HCT116 (cell line): Measurements from ENCODE around the gene ARFIP2.

ENCODE experiments used
- CTCF ChIP-seq, 3 experiments: fragments of 200-600 bp in 1 of 3; sonication (generic) in 1 of 3; IDR thresholded peaks in 2 of 3; conservative IDR thresholded peaks in 1 of 3; 2 replicates each; pipeline ENCODE4 v1.5.1; 2012 to 2017; ENCODE audit warnings: low read depth in 2 of 3, low read length in 2 of 3, antibody characterized with exemption in 1 of 3, borderline replicate concordance in 1 of 3, control low read depth in 1 of 3, mild to moderate bottlenecking in 1 of 3, mixed read lengths in 1 of 3, mixed run types in 1 of 3, moderate library complexity in 1 of 3; ENCODE audit not compliant: insufficient read depth in 1 of 3
- JUND ChIP-seq: IDR thresholded peaks from 2 replicates; pipeline ENCODE4 v1.6.1; 2012
- POLR2A ChIP-seq: IDR thresholded peaks from 2 replicates; pipeline ENCODE4 v1.7.0; 2011; ENCODE audit warnings: borderline replicate concordance; ENCODE audit not compliant: insufficient read depth, insufficient read length; ENCODE audit errors: extremely low read depth
- POLR2AphosphoS5 ChIP-seq: IDR thresholded peaks from 2 replicates; pipeline ENCODE4 v1.6.1; 2011; ENCODE audit warnings: mild to moderate bottlenecking, low read depth, low read length, moderate library complexity
- RAD21 ChIP-seq: IDR thresholded peaks from 2 replicates; pipeline ENCODE4 v1.6.1; 2012; ENCODE audit warnings: low read depth, mild to moderate bottlenecking
- SP1 ChIP-seq: IDR thresholded peaks from 2 replicates; pipeline ENCODE4 v1.6.1; 2012; ENCODE audit warnings: low read depth
- ZNF274 ChIP-seq: fragments of 200-500 bp; sonication (Bioruptor generic); IDR thresholded peaks from 2 replicates; pipeline ENCODE4 v1.6.1; 2014; ENCODE audit warnings: mild to moderate bottlenecking, low read depth, low read length, inconsistent platforms

- no peak for TF ChIP-seq RAD21
- no peak for TF ChIP-seq POLR2AphosphoS5
- TF ChIP-seq ZNF274 = no peak
- no peak for TF ChIP-seq JUND
- TF ChIP-seq POLR2A = no peak
- no peak for TF ChIP-seq SP1
- TF ChIP-seq CTCF (IDR thresholded peaks at IDR 0.05 in 2 of 3, conservative IDR thresholded peaks at IDR 0.05 in 1 of 3; ENCODE audit: borderline replicate concordance in 1 of 3, insufficient read depth in 1 of 3, low read depth in 2 of 3, low read length in 2 of 3) = no peak
These were observed 7.7 kb upstream of the ARFIP2 start for GRCh38 chr11:6488821-6489220.
